T-cell (primary cell): Measurements from ENCODE around the gene ELL3. TPM values are rescaled to one million over a fixed set of nuclear protein-coding genes. Genes with fewer than 3 reads are reported as not detected.
"Not testable (repeated sequence)": the region's sequence is repeated elsewhere in the genome, so short reads cannot be mapped to it uniquely, and the experiment has no call there.

Source experiments
- ATAC-seq, 4 experiments: fragments of 200-7000 bp in 3 of 4; fragments of 150-1000 bp in 1 of 4; cut with Tn5 transposase; replicated peaks in 1 of 4; 1 replicate in 3 of 4; 2 replicates in 1 of 4; pipeline ENCODE4 v1.10.0; 2021; ENCODE audit warnings: moderate library complexity in 3 of 4, mild to moderate bottlenecking in 2 of 4, moderate number of reproducible peaks in 1 of 4
- CTCF ChIA-PET, 2 donors: fragments of 300-600 bp; sonication (Branson Sonifier 250); formaldehyde crosslinking; loops; one replicate each; lab custom pipeline; 2022; ENCODE audit warnings: antibody characterized with exemption in 2 of 2; lab: Charles Lee
- POLR2A ChIA-PET, 2 donors: fragments of 300-600 bp; sonication (Branson Sonifier 250); formaldehyde crosslinking; loops; one replicate each; lab custom pipeline; 2022; ENCODE audit warnings: antibody characterized with exemption in 2 of 2; lab: Charles Lee
- DNase-seq, 35 experiments: peaks; one replicate each; pipeline versions ENCODE4 v3.0.0 to v3.0.0-alpha.2; 2013 to 2023
- H3K27ac ChIP-seq: one replicate; pipeline ENCODE4 v1.5.1; 2013; ENCODE audit warnings: low read length
- H3K27me3 ChIP-seq, 2 experiments: replicated peaks in 1 of 2; 1 replicate in 1 of 2; 2 replicates in 1 of 2; pipeline versions ENCODE4 v1.6.1 to v1.7.0; 2013; ENCODE audit warnings: low read length in 1 of 2, mixed read lengths in 1 of 2; ENCODE audit not compliant: control insufficient read depth in 2 of 2, insufficient read depth in 2 of 2; ENCODE audit errors: extremely low read depth in 1 of 2
- H3K36me3 ChIP-seq, 2 donors: 1 replicate in 1 of 2; 2 replicates in 1 of 2; pipeline versions ENCODE4 v1.6.1 to v1.7.0; 2013; ENCODE audit warnings: low read length in 1 of 2; ENCODE audit not compliant: control insufficient read depth in 2 of 2, insufficient read depth in 1 of 2; ENCODE audit errors: extremely low read depth in 1 of 2
- H3K4me1 ChIP-seq, 2 experiments: 1 replicate in 1 of 2; 2 replicates in 1 of 2; pipeline versions ENCODE4 v1.6.1 to v1.7.0; 2013; ENCODE audit warnings: low read length in 2 of 2, mixed read lengths in 1 of 2; ENCODE audit not compliant: insufficient read depth in 2 of 2, control insufficient read depth in 1 of 2; ENCODE audit errors: extremely low read depth in 1 of 2
- H3K4me3 ChIP-seq, 2 donors: 1 replicate in 1 of 2; 2 replicates in 1 of 2; pipeline versions ENCODE4 v1.5.1 to v1.7.0; 2013; ENCODE audit warnings: mild to moderate bottlenecking in 2 of 2, low read length in 1 of 2, moderate library complexity in 1 of 2; ENCODE audit not compliant: control insufficient read depth in 1 of 2; ENCODE audit errors: extremely low read depth in 1 of 2
- H3K9me3 ChIP-seq: 2 replicates; pipeline ENCODE4 v1.7.0; 2013
- H3K27ac Mint-ChIP-seq, 2 donors: one replicate each; pipeline ENCODE4 v1.8.0; 2020 to 2021; ENCODE audit warnings: mild to moderate bottlenecking in 2 of 2, mixed read lengths in 2 of 2
- H3K27me3 Mint-ChIP-seq, 2 donors: one replicate each; pipeline ENCODE4 v1.8.0; 2021 to 2022; ENCODE audit warnings: mixed read lengths in 2 of 2
- H3K36me3 Mint-ChIP-seq: one replicate; pipeline ENCODE4 v1.8.0; 2021; ENCODE audit warnings: mixed read lengths
- H3K4me1 Mint-ChIP-seq, 3 donors: one replicate each; pipeline ENCODE4 v1.8.0; 2020 to 2022; ENCODE audit warnings: mixed read lengths in 3 of 3, mild to moderate bottlenecking in 1 of 3
- H3K4me3 Mint-ChIP-seq, 3 donors: one replicate each; pipeline ENCODE4 v1.8.0; 2020 to 2022; ENCODE audit warnings: mild to moderate bottlenecking in 3 of 3, mixed read lengths in 3 of 3, moderate library complexity in 3 of 3
- H3K9me3 Mint-ChIP-seq, 3 donors: one replicate each; pipeline ENCODE4 v1.8.0; 2020 to 2022; ENCODE audit warnings: mixed read lengths in 3 of 3
- WGBS: methylation state at CpG from one replicate; pipeline ENCODE4 v1.1.5; 2013; ENCODE audit warnings: missing lambda C conversion rate; ENCODE audit not compliant: insufficient coverage; 5-methylcytosine and 5-hydroxymethylcytosine counted together
- total RNA-seq, 35 experiments: library from RNA in 6 of 35; stranded (reverse) in 6 of 35; fragments of 120-200 nt in 1 of 35; gene quantifications; one replicate each; pipeline versions ENCODE4 v1.2.1 to v1.2.4 and lab custom pipeline; 2013 to 2026

The ELL3 gene
- total RNA-seq, 5 donors from 2014 or later (not counting 1 experiment from before 2014, with no cell fraction given), result 0.80 to 6.5 (median 2.2) TPM

DNA sequence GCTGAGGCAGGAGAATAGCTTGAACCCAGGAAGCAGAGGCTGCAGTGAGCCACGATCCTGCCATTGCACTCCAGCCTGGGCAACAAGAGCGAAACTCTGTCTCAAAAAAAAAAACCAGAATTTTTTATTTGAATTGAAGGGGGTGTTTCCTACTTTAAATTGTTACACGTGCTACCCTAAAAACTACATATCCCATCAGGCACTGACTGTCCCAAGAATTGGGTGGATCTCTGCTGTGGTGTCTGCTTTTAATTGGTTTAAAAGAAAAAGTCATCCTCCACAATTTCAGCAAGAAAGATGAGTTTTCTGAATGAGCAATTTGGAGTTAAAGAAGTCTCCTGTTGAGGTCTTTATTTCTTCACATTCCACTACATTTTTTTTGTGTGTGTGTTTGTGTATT, 28.4 kb downstream of the ELL3 start:
- Histone ChIP-seq H3K27me3 (no peaks in the 10 kb centered on the region), H3K4me3 (no peak overlapping the region), H3K9me3 (no peaks in the 10 kb centered on the region), H3K27ac (peak overlapping the region; percentile 11), H3K36me3 (peaks cover 0 to 16% of the 10 kb centered on the region in 2 donors), H3K4me1 (peaks cover 21 to 48% of the 10 kb centered on the region in 2 experiments)
- ChIA-PET POLR2A (no interaction called here), CTCF (interaction anchor here in 1 of 2 donors (1.8 kb wide), 1 partner anchor 28 kb away, joined by 11 read pairs; the partner anchor contains the start of gene ELL3)
- DNase-seq (peak in 5 of 35 experiments; percentile 4 to 61 (median 17)), ATAC-seq (peak in 1 of 4 experiments; percentile 29)
- Mint-ChIP-seq H3K4me3 (peak overlapping the region; percentile 91 to 99 (median 96)), H3K27ac (peak overlapping the region; percentile 91 to 97), H3K9me3 (no peaks in the 10 kb centered on the region), H3K4me1 (peaks cover 59 to 70% (median 60%) of the 10 kb centered on the region in 3 donors), H3K36me3 (peaks cover 8% of the 10 kb centered on the region), H3K27me3 (no peaks in the 10 kb centered on the region)
- WGBS, result no CpG with 5 or more reads among the region's 3 CpGs

DNA sequence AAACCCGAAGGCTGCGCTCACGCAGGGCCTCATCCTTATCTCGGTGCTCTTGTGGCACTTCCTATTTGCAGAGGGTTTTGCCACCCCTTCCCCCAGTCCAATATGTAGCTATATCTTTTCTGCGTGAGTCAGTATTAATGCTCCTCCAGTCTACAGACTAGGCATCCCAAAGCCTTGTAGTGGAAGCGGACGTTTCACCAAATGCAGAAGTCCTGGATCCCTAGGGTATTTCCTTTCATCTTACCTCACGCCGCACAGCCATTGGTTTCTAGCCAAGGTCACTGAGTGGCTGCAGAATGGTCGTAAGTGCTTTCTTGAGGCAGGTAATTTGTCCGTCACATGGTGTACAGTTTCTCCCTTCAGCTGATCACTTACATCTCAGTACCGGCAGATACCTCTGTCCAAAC, 29.9 kb downstream of the ELL3 start:
- peaks cover 45 to 56% (median 49%) of the 10 kb centered on the region in 3 donors for H3K4me1 Mint-ChIP-seq
- ATAC-seq, result peak; percentile 27 to 57 (median 50)
- peak overlapping the region; percentile 97 for H3K27ac Mint-ChIP-seq
- WGBS, result 0% methylated on average over 2 of the region's 12 CpGs
- H3K9me3 ChIP-seq, H3K9me3 Mint-ChIP-seq, H3K27me3 Mint-ChIP-seq, H3K36me3 ChIP-seq, H3K27me3 ChIP-seq, H3K36me3 Mint-ChIP-seq: not testable (repeated sequence)
- peak overlapping the region; percentile 92 for H3K27ac ChIP-seq
- DNase-seq, result peak in 3 of 35 experiments; percentile 11 to 41 (median 15)
- peak overlapping the region; percentile 71 to 85 for H3K4me3 ChIP-seq
- ChIA-PET CTCF (interaction anchor here in 1 of 2 donors (1.0 kb wide), 1 partner anchor 30 kb away, joined by 4 read pairs; the partner anchor contains the start of gene ELL3), POLR2A (interaction anchor here (0.6 to 1.3 kb wide), 2 partner anchors 75 to 78 kb away, joined by 4 to 7 read pairs; partner anchors contain the start of gene MFAP1 (in 1 of the 2))
- H3K4me1 ChIP-seq, result peaks cover 15 to 43% of the 10 kb centered on the region in 2 experiments
- peak overlapping the region; percentile 91 to 99 (median 96) for H3K4me3 Mint-ChIP-seq

DNA sequence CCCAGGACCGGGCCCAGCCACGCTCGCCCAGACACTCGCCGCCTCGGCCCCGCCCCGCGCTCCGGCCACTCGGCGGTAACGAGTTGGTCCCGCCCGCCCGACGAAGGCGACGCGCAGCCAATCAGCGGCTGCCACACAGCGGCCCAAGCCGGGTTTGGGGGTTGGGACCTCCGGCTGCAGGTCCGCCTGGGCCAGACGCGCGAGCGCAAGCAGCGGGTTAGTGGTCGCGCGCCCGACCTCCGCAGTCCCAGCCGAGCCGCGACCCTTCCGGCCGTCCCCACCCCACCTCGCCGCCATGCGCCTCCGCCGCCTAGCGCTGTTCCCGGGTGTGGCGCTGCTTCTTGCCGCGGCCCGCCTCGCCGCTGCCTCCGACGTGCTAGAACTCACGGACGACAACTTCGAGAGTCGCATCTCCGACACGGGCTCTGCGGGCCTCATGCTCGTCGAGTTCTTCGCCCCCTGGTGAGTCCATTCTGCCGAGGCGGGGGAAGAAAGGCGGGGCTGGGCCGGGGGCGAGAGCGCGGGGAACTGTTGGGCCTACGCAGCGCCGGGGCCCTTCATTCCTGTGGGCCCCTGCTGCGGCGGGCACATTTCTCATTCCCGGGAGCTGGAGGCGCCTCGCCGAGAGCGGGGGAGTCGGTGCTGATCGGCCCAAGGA, 30.4 kb downstream of the ELL3 start, which contains the start of gene PDIA3:
Gene PDIA3, plus strand, starts transcription at position 194 of the 658 bp plus-strand sequence. Its CDS starts 102 bp downstream, at position 296.
- H3K36me3 ChIP-seq, H3K27me3 Mint-ChIP-seq, H3K36me3 Mint-ChIP-seq, H3K9me3 ChIP-seq, H3K9me3 Mint-ChIP-seq, H3K27me3 ChIP-seq: not testable (repeated sequence)
- H3K27ac ChIP-seq, result peak within 1 kb of the TSS; percentile 92
- peaks cover 12 to 40% of the 10 kb centered on the region in 2 experiments for H3K4me1 ChIP-seq
- ChIA-PET POLR2A (interaction anchor here (0.6 to 1.3 kb wide), 2 partner anchors 75 to 78 kb away, joined by 4 to 7 read pairs; partner anchors contain the start of gene MFAP1 (in 1 of the 2)), CTCF (interaction anchor here in 1 of 2 donors (0.6 to 1.3 kb wide), 3 partner anchors 23 to 301 kb away, joined by 3 to 5 read pairs (median 3); partner anchors contain the start of gene HYPK)
- peak within 1 kb of the TSS; percentile 71 to 85 for H3K4me3 ChIP-seq
- ATAC-seq (peak; percentile 80 to 89 (median 88)), DNase-seq (peak; percentile 53 to 88 (median 76))
- Mint-ChIP-seq H3K4me1 (peaks cover 39 to 50% (median 44%) of the 10 kb centered on the region in 3 donors), H3K4me3 (peak within 1 kb of the TSS; percentile 91 to 99 (median 96)), H3K27ac (peak within 1 kb of the TSS; percentile 97)
- WGBS, result under 1% methylated on average over 68 of the region's 84 CpGs

DNA sequence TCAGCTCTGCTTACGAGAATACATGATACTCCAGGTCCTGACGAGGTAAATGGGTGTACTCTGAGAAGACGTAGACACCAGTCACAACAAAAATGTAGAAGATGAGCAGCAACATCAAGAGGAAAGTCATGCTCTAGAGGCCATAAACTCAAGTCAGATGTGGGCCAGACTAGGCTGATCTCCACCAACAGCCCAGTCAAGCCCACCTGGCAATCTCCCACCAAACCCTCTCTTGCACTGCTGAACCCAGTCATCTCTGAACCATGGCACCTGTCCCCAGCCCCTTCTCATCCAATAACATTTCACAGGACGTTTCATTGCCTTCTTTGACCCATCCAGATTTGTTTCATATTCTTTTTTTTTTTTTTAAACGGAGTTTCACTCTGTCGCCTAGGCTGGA, 41.4 kb downstream of the ELL3 start:
- H3K4me3 Mint-ChIP-seq, result no peak overlapping the region
- no peak overlapping the region for H3K27ac Mint-ChIP-seq
- ATAC-seq, result no peak
- H3K36me3 ChIP-seq, result no peaks in the 10 kb centered on the region
- no peak for DNase-seq
- no peaks in the 10 kb centered on the region for H3K4me1 ChIP-seq
- ChIA-PET CTCF (no interaction called here), POLR2A (no interaction called here)
- H3K4me1 Mint-ChIP-seq, result no peaks in the 10 kb centered on the region
- no peak overlapping the region for H3K4me3 ChIP-seq
- no peaks in the 10 kb centered on the region for H3K9me3 ChIP-seq
- H3K9me3 Mint-ChIP-seq, result no peaks in the 10 kb centered on the region
- peaks cover 5 to 6% of the 10 kb centered on the region in 2 donors for H3K27me3 Mint-ChIP-seq
- H3K27me3 ChIP-seq, result peaks cover 0 to 3% of the 10 kb centered on the region in 2 experiments
- WGBS, result 88% methylated on average over 3 of the region's 6 CpGs
- no peak overlapping the region for H3K27ac ChIP-seq
- H3K36me3 Mint-ChIP-seq, result no peaks in the 10 kb centered on the region

DNA sequence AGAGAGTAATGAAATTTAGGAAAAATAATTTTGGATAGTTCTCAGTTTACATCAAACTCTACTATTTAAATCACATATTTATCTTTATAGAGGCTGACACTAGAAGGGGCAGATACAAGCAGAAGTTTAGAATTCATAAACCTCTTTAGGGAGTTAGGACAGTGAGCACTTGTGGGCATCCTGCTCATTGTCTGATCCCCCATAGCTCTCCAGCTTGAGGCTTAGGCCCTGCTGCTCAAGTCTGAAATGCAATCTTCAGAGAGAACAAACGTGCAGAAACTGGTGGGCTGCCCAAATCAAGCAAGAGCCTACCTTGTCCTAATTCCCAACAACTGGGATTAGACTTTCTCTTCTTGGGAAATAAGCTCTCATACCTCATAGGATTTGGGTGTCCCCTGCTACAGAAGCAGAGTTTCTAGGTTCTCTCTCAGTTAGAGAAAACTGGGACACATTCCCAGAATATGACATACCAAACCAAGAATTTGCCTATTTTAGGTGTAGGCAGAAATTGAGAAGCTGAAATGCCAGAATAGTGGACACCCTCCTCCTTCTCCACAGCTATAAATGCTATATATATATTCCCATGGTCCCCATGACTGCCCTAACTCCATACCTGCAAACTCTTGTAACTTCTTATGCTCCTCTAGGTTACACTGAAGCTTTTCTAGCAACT, 48.6 kb downstream of the ELL3 start:
- POLR2A ChIA-PET, result interaction anchor here in 1 of 2 donors (0.6 kb wide), 1 partner anchor 47 kb away, joined by 3 read pairs; no protein-coding TSS in a partner anchor
- H3K4me1 ChIP-seq, CTCF ChIA-PET, H3K27ac ChIP-seq, H3K36me3 Mint-ChIP-seq, H3K4me3 Mint-ChIP-seq, H3K9me3 ChIP-seq, H3K27me3 ChIP-seq, H3K4me1 Mint-ChIP-seq, ATAC-seq, DNase-seq, H3K27me3 Mint-ChIP-seq, H3K36me3 ChIP-seq, H3K27ac Mint-ChIP-seq, H3K9me3 Mint-ChIP-seq, H3K4me3 ChIP-seq: not testable (repeated sequence)
- WGBS, result no CpG with 5 or more reads among the region's 1 CpG

DNA sequence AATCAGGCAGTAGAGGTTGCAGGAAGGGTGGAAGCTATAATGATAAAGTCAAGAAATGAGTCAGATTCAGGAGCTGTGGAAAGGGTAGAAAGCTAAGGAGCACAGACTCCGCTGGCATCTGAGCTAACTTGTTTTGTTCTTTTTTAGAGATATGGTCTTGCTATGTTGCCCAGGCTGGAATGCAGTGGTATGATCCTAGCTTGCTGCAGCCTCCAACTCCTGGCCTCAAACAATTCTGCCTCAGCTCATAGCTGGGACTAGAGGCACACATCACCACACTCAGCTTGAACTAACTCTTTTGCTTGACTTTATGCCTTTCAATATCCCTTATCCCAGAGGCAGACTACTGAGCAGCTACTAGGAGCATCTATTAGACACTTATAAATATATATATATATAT, 50.5 kb downstream of the ELL3 start:
- H3K9me3 ChIP-seq, H3K4me1 ChIP-seq, DNase-seq, H3K36me3 Mint-ChIP-seq, CTCF ChIA-PET, H3K4me1 Mint-ChIP-seq, H3K27me3 ChIP-seq, H3K4me3 Mint-ChIP-seq, H3K36me3 ChIP-seq, H3K9me3 Mint-ChIP-seq, H3K27me3 Mint-ChIP-seq, H3K27ac ChIP-seq, H3K4me3 ChIP-seq, ATAC-seq, H3K27ac Mint-ChIP-seq: not testable (repeated sequence)
- POLR2A ChIA-PET, result interaction anchor here in 1 of 2 donors (0.6 kb wide), 1 partner anchor 162 kb away, joined by 3 read pairs; no protein-coding TSS in a partner anchor
- WGBS, result no CpG with 5 or more reads among the region's 1 CpG
